ENCODE results near the gene ANKRD33. TPM values are rescaled to one million over a fixed set of nuclear protein-coding genes. Genes with fewer than 3 reads are reported as not detected.

The ANKRD33 gene
- total RNA-seq, 1 donor from 2014 or later, result not detected

DNA sequence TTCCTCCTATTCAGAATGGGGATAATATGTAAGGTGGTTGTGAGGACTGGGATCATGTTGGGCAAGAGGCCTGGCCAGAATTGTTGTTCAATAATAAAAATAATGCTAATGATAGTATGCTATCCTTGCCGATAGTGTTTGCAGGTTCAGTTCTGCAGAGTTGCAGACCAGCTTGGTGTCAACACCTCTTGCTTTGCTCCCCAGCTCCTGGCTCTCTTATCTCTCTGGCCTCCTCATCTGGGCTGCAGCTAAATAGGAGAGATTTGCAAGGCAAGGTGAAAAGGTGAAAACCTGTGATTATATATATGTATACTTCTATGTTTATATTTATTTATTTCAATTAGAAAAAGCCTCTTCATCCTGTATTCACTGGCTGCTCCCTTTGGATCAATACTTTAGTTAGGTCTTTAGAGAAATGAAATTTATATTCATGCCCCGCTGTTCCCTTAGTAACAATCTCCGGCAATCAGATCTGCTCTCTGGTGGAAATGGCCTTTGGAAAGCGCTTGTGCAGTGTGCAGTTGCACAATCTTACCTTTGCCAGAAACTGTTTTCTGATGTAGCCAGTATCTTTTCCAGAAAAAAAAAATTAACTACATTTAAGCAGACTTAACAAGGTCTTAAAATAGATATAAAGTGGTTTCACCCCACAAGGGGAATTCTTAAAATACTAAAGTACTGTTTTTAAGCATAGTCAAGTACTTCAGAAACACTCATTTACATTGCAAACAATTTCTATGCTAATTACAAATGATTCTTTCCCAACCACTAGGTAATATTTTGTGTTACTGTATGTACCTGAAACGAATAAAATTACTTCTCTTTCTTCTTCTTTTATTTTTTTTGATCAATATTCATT lies 44.5 kb downstream of the ANKRD33 start:
- Mint-ChIP-seq H3K27me3 (ENCODE audit: unreplicated experiment) (no peaks in the 10 kb centered on the region), H3K4me1 (ENCODE audit: low read depth, unreplicated experiment) (peaks cover 2% of the 10 kb centered on the region), H3K9me3 (ENCODE audit: unreplicated experiment) (peaks cover 6% of the 10 kb centered on the region), H3K27ac (ENCODE audit: unreplicated experiment) (no peak overlapping the region), H3K36me3 (ENCODE audit: unreplicated experiment) (peaks cover 8% of the 10 kb centered on the region), H3K4me3 (ENCODE audit: unreplicated experiment) (no peak overlapping the region)
- TF ChIP-seq, protein P1, sequence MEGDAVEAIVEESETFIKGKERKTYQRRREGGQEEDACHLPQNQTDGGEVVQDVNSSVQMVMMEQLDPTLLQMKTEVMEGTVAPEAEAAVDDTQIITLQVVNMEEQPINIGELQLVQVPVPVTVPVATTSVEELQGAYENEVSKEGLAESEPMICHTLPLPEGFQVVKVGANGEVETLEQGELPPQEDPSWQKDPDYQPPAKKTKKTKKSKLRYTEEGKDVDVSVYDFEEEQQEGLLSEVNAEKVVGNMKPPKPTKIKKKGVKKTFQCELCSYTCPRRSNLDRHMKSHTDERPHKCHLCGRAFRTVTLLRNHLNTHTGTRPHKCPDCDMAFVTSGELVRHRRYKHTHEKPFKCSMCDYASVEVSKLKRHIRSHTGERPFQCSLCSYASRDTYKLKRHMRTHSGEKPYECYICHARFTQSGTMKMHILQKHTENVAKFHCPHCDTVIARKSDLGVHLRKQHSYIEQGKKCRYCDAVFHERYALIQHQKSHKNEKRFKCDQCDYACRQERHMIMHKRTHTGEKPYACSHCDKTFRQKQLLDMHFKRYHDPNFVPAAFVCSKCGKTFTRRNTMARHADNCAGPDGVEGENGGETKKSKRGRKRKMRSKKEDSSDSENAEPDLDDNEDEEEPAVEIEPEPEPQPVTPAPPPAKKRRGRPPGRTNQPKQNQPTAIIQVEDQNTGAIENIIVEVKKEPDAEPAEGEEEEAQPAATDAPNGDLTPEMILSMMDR (IDR thresholded peaks at IDR 0.05; ENCODE audit: partially characterized antibody, unreplicated experiment), result no peak
- no peak for DNase-seq

DNA sequence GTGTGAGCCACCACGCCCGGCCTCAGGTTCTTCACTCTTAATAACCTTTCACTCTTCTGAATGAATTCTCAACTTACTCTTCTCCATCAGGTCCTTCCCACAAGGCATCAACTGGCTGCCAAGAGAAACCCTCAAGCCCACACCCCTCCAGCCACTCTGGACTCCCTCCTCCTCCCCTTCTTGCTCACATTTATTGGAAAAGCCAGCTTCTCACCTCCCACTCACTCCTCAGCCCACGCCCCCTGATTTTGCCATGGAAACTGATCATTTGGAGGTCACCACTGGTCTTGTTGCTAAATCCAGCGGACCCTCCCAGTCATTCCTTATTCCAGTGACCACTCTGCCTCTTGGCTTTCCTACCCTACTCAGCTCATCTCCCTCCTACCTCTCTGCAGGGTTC lies 46.2 kb downstream of the ANKRD33 start:
- H3K36me3 Mint-ChIP-seq (ENCODE audit: unreplicated experiment), result peaks cover 8% of the 10 kb centered on the region
- TF ChIP-seq, protein P1 (IDR thresholded peaks at IDR 0.05; ENCODE audit: partially characterized antibody, unreplicated experiment), result no peak
- H3K27me3 Mint-ChIP-seq (ENCODE audit: unreplicated experiment), result no peaks in the 10 kb centered on the region
- no peak overlapping the region for H3K4me3 Mint-ChIP-seq (ENCODE audit: unreplicated experiment)
- DNase-seq, result no peak
- H3K27ac Mint-ChIP-seq (ENCODE audit: unreplicated experiment), result no peak overlapping the region
- peaks cover 6% of the 10 kb centered on the region for H3K9me3 Mint-ChIP-seq (ENCODE audit: unreplicated experiment)
- H3K4me1 Mint-ChIP-seq (ENCODE audit: low read depth, unreplicated experiment), result peaks cover 5% of the 10 kb centered on the region

GRCh38 chr12:51937926-51938325 lies 50.0 kb downstream of the ANKRD33 start:
- Mint-ChIP-seq H3K9me3 (ENCODE audit: unreplicated experiment) (peaks cover 6% of the 10 kb centered on the region), H3K4me1 (ENCODE audit: low read depth, unreplicated experiment) (peaks cover 29% of the 10 kb centered on the region), H3K4me3 (ENCODE audit: unreplicated experiment) (no peak overlapping the region), H3K27ac (ENCODE audit: unreplicated experiment) (no peak overlapping the region), H3K27me3 (ENCODE audit: unreplicated experiment) (peaks cover 6% of the 10 kb centered on the region), H3K36me3 (ENCODE audit: unreplicated experiment) (peaks cover 21% of the 10 kb centered on the region)
- DNase-seq, result no peak
- TF ChIP-seq, protein P1 (IDR thresholded peaks at IDR 0.05; ENCODE audit: partially characterized antibody, unreplicated experiment), result no peak

- Mint-ChIP-seq H3K36me3 (ENCODE audit: unreplicated experiment) (peaks cover 21% of the 10 kb centered on the region), H3K27ac (ENCODE audit: unreplicated experiment) (no peak overlapping the region), H3K9me3 (ENCODE audit: unreplicated experiment) (peaks cover 6% of the 10 kb centered on the region), H3K4me1 (ENCODE audit: low read depth, unreplicated experiment) (peaks cover 29% of the 10 kb centered on the region), H3K4me3 (ENCODE audit: unreplicated experiment) (no peak overlapping the region), H3K27me3 (ENCODE audit: unreplicated experiment) (peaks cover 6% of the 10 kb centered on the region)
- TF ChIP-seq, protein P1 (IDR thresholded peaks at IDR 0.05; ENCODE audit: partially characterized antibody, unreplicated experiment), result no peak
- no peak for DNase-seq
Measured at GRCh38 chr12:51938726-51939125, 50.8 kb downstream of the ANKRD33 start.

DNA sequence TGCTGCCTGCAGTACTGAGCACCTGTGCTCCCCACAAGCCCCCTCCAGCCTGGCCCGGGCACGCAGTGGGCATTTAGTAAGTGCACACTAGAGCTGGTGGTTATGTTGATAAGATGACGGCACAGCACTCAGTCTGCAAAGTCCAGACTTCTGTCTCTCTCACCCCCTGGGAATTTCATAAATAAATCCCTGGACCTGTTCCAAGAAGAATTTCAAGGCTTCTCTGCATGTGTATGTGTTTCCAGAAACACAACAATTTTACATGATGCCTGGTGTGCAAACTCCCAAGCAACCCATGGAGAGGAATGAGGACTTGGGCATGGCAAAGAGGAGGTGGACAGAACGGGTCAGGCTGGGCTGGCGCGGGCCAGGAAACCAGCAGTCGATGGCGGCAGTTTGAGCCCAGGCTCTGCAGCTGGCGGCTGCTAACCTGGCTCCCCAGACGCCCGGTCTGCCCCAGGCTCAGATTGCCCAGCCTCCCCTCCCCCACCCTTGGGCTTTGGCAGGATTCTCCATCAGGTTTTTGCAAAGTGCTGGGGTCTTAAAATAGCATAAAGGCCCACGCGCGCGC lies 53.2 kb downstream of the ANKRD33 start:
- Mint-ChIP-seq H3K27me3 (ENCODE audit: unreplicated experiment) (peaks cover 8% of the 10 kb centered on the region), H3K27ac (ENCODE audit: unreplicated experiment) (peak overlapping the region; percentile 2), H3K4me1 (ENCODE audit: low read depth, unreplicated experiment) (peaks cover 29% of the 10 kb centered on the region), H3K9me3 (ENCODE audit: unreplicated experiment) (peaks cover 10% of the 10 kb centered on the region), H3K36me3 (ENCODE audit: unreplicated experiment) (peaks cover 27% of the 10 kb centered on the region), H3K4me3 (ENCODE audit: unreplicated experiment) (peak overlapping the region; percentile 53)
- TF ChIP-seq, protein P1 (IDR thresholded peaks at IDR 0.05; ENCODE audit: partially characterized antibody, unreplicated experiment), result no peak
- peak; percentile 66 for DNase-seq

All from glutamatergic neuron (in vitro differentiated cells).